NCI-H774 (cell line): ENCODE data around the gene KRTAP27-1.

Experiments
- DNase-seq: peaks from one replicate; lab custom pipeline; 2025; lab: John Stamatoyannopoulos, UW

Gene KRTAP27-1

GRCh38 chr21:30289215-30289614, 48.3 kb downstream of the KRTAP27-1 start, which contains the start of gene KRTAP25-1:
TSS of gene KRTAP25-1 (minus strand) at chr21:30289514. CDS start at chr21:30289490, 24 bp downstream.
- DNase-seq: no peak
